GM21717 (cell line): Measurements from ENCODE around the gene AGBL1.

Source experiments
- ATAC-seq: cut with Tn5 transposase; IDR thresholded peaks from one replicate; pipeline ENCODE4 v1.9.1; 2021; ENCODE audit warnings: mild to moderate bottlenecking, moderate library complexity; ENCODE audit not compliant: unreplicated experiment

Gene AGBL1

GRCh38 chr15:86903642-86904421 is 824.2 kb downstream of the AGBL1 start:
- ATAC-seq = no peak

GRCh38 chr15:86905625-86906256 is 826.1 kb downstream of the AGBL1 start:
- ATAC-seq = no peak

DNA sequence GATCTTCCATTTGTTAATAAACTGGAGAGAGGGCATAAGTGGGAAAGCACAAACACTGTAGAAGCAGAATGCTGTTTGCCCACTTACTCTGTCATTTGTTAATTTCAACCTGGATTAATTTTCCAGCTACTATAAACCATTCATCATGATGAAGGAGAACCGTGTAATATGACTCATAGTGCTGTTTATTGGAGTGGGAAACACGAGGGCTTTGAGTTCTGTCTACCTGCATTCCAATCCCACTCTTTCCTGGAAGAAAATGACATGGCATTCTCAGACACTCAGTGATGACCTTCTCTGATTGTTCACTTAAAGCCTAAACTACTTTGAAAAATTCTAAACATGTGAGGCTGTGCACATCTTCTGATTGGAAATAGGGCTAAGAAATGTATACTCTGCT is 826.7 kb downstream of the AGBL1 start:
- ATAC-seq = no peak

DNA sequence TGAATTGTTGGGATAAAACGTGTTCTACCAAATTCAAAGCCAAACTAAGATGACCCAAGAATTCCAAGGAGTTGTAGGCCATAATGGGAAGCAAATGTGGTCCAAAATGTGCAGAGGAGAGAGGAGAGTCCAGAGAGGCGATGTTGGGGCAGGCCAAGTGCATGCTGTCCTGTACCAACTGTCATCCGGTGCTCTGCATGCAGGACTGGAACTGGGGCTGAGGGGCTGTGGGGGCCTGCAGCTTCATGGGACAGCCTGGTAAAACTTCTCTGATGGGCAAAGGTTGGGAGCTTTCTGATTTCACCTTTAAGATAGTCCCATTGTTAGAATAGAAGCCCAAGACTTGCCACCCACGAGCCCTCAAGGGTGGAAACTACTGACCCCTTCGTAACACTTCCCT is 831.4 kb downstream of the AGBL1 start:
- ATAC-seq = no peak

- ATAC-seq = no peak
Observed at GRCh38 chr15:86912661-86913060, 833.0 kb downstream of the AGBL1 start.

DNA sequence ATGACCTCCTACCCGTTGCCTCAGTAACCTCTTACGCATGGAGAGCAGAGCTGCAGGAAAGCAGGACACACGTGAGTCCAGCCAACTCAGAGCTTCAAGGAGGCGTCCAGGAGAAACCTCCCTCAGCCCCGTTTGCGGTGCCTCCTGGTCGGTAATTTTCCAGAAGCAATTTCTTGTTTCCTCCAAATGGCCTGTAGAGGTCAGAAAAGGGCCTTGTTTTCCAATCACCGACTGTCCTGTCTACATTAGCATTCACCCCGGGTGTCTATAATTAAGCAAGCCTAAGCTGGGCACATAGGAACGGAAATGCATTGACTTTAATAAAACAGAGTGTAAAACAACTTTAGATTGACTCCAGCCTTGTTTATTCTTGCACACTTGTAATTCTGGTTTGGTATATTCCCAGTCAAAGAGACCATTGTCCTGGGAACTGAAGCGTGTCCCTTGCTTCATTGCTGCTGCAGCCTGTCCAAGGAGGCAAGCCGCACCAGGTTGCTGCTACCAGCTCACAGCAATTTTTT is 836.2 kb downstream of the AGBL1 start:
- no peak for ATAC-seq

- no peak for ATAC-seq
Observed at GRCh38 chr15:86916671-86917360, 837.1 kb downstream of the AGBL1 start.

DNA sequence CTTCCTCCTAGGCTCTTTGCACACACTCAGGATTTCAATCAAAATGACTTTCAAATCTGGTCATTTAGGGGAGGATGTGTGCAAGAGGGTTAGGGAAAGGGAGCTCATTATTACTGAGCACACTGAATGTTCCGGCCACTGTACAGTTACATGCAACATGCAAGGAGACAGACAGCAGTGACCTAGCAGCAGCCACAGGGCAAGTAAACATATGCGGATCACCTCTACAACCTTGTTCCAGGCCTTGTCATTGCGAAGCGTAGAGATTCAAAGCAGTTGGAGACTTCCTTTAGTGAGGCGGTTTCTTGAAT is 837.6 kb downstream of the AGBL1 start:
- ATAC-seq = no peak

DNA sequence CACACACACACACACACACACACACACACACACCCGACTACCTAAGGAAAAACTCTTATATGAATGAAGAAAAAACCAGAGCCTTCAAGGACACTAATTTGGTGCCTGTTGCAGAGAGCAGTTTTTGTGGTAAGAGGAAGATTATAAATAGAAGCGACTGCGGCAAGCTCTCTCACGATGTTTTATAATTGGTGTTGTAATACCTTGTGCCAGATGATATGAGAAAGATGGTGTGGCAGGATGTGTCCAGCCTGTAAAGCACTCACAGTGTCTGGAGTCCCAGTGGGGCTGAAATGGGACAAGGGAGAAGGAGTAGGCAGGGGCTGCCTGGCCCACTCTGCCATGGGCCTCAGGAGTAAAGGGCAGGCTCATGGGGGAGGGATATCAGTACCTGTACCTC is 839.9 kb downstream of the AGBL1 start:
- ATAC-seq = no peak

DNA sequence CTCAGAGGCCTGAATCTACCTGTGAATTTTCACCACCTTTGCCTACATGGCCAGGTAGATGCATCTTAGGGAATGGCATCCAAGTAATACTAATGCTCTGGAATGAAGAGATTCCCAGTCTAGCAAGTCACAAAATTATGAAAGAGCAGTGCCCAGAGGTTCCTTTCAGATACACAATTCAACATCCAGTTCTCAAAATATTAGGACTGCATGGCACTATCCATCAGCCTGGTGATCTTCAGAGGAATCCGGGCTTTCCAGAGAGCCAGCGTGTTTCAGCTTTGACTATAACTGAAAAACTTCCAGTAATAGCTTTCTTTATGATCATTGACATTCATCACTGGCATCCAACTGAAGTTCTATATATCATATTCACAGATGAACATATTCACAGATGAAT is 849.8 kb downstream of the AGBL1 start:
- no peak for ATAC-seq

DNA sequence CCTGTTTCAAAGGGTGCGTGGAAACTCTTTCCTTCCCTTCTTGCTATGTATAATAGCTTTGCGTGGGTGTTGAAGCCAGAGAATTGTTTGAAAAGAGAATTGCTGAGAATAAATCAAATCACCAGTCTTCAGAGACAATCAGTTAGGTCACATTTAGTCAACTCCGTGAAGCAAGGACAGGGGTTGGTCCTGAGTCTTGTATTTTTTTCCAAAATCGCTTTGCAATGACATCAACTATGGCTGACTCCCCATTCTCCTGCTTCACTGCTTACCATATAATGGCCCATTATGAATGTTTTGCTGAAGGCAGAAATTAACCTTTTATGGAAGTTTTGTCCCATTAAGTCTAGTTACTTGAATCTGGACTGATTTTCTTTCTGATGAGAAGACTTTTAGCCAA is 852.8 kb downstream of the AGBL1 start:
- no peak for ATAC-seq

- ATAC-seq = no peak
Observed at GRCh38 chr15:86935841-86936240, 856.2 kb downstream of the AGBL1 start.

DNA sequence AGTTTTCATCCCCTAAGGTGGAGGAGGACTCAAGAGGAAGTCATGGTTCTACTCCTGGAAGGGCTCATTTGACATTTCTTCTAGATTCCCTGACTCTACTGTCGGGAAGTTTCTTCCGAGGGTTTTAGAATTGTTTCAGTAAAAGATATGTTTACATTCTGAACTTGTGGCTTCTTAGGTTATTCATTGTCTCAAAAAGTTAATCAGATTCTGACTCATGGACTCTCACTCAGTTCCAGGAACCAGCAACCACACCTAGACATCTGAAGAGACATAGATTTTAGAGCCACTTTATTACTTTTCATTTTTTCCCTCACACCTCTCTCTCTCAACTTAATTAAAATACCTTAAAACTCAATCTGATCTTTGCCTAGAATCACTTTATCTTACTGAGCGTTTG is 862.6 kb downstream of the AGBL1 start:
- ATAC-seq = no peak

- no peak for ATAC-seq
Observed at GRCh38 chr15:86948719-86949118, 869.0 kb downstream of the AGBL1 start.

DNA sequence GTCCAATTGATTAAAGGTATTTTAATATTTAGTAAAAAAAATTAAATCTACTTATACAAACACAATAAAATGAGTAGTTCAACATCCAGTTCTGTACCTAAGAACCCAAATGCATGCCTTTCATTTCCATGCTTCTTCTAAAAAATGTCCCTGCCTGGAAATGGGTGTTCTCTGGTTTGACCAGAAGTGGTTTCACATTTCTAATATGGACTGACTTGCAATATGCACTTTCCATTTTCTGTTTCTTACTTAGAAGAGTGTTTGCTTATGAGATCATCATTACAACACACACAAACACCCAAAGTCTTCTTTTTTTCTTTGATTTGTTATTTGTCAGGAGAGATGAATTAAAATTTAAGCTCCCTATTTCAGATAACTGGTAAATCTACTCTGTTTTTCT is 879.6 kb downstream of the AGBL1 start:
- ATAC-seq = no peak

DNA sequence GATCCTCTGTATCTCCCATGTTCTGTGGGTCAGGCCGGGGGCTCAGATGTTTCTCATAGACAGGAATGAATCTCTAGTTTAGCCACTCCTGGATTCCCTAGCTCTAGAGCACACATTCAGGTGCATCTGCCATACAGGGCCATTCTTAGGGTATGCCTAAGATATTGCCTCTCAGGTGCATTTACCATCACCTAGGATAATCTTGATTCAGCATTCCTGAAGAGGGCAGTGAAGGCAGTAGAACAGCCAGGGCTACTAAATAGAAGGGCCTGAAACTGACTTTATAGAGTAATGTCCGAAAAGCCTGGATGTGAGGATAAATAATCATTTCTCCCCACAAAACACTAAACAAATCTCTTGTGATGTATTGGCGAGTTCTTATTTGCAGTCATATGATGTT is 882.0 kb downstream of the AGBL1 start:
- no peak for ATAC-seq

DNA sequence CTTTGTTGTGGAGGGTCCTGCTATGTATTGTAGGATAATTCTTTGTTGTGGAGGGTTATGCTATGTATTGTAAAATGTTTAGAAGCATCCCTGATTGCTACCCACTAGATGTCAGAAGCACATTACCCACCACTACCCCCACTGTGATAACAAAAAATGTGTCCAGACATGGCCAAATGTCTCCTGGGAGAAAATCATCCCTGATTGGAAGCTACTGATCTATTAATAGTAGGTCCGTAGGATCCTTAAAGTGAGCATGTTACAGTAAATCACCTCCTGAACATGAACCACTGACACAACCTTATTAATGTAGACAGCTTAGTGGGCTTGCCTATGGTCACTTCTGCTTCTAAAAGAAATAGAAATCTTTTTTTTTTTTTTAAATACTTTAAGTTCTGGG is 884.6 kb downstream of the AGBL1 start:
- no peak for ATAC-seq

GRCh38 chr15:86968244-86968643 is 888.6 kb downstream of the AGBL1 start:
- ATAC-seq = no peak

DNA sequence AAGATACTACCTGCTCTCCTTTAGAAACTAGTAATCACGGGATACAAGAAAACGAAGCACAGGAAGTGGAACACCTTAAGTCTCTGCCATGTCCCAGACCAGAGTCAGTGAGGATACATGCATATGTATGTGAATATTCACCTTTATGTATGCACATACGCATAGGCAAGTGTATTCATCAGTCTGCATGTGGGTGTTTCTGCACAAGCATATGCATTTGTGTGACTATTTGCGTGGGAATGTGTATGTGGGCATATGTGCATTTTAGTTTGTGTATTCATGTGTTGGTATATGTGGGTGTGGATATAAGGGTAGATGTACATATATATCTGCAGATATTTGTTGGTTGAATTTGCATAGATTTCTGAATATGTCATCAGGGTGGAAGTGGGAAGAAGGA is 889.7 kb downstream of the AGBL1 start:
- ATAC-seq = no peak

DNA sequence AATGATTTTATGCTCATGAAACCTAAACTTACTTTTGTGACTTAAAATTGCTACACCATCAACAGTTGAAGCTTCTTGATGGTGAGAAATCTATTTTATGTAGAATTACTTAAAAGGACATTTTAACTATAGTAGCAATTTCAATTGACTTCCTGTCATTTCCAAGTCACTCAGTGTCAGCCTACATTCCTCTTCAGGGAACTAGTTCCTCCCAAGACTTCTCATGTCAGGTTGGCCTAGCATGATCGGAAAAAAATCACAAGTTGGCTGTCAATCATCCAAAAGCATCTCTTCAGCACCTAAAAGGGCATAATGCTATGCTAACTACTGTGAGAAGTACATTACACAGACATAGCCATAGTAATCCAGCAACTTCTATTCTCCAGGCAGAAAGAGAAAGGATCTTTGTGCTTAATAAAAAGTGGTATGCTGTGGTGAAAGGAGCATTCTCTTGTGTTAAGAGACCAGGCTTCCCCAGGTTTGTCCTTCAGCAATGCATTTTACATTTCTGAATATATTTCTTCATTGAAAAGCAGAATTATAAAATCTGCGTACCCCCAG is 893.7 kb downstream of the AGBL1 start:
- ATAC-seq = no peak

DNA sequence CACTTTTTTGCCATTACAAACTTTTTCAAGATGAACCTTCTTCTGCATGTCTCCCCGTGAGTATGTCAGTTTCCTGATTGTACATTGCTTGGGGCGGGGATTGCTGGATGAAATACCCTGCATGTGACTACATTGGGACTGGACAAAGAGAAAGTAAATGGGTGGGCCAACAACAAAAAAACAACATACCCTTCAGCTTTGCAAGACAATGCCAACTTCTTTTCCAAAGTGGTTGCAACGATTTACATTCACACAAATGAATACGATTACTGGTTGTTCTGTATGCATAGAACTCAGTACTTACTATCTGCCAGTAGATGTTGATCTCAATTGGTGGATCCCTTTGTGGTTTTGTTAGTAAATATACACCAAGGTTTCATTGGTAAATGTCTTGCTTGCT is 908.4 kb downstream of the AGBL1 start:
- ATAC-seq = no peak

DNA sequence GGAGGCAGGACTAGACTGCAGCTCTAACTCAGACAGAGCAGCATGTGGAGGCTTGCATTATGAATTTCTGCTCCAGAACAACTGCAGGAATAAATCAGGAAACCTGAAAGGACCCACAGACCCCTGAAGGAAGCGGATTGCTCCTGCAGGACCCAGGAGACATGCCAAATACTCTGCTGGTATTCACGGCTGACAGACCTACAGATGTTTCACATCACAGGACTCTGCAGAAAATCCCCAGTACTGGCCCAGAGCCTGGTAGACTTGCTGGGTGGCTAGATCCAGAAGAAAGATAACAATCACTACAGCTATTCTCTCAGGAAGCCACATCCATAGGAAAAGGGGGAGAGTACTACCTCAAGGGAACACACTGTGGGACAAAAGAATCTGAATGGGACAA is 942.1 kb downstream of the AGBL1 start:
- ATAC-seq = no peak
